GOT3 (cell line): ENCODE measurements around the gene RBFOX2.
"Not testable (repeated sequence)": the region's sequence is repeated elsewhere in the genome, so short reads cannot be mapped to it uniquely, and the experiment has no call there.

Experiments used
- DNase-seq: peaks from one replicate; lab custom pipeline; 2025; ENCODE audit warnings: mixed read lengths; lab: John Stamatoyannopoulos, UW

Gene RBFOX2

DNA sequence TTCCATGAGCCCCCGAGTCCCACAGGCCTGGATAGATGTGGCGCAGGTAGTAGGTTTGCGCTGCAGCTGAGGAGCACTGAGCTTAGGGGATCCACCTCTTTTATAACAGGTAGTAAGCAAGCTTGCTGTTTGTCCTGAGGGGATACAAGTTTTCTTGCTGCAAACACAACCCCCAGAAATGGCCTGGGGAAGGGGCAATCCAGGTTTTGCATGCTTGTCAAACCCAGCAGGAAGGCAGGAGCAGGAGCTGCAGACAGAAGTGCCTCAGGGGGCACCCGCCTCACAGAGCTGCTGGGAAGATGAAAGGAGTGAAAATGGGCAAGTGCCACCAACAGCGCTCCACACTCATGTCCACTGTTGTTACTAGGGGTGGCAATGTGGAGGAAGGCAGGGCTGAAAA is 292.5 kb downstream of the RBFOX2 start:
- DNase-seq, result no peak

DNA sequence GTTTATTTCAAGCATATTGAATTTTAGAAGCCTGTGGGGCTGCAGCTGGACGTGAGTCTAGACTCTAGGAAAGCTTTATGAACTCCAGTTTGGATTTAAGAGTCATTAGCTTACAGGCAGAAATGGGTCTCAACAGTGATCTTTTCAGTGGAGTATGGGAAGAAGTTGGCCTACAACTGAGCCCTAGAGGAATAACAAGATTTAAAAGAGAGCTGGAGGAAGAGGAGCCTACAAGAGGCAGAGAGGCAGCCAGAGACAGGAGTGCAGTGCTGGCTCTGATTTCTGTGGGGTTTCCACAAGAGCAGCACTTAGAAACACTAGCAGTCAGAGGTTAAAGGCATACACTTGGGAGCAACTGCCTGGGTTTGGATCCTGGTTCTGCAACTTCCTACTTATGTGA is 293.1 kb downstream of the RBFOX2 start:
- no peak for DNase-seq

DNA sequence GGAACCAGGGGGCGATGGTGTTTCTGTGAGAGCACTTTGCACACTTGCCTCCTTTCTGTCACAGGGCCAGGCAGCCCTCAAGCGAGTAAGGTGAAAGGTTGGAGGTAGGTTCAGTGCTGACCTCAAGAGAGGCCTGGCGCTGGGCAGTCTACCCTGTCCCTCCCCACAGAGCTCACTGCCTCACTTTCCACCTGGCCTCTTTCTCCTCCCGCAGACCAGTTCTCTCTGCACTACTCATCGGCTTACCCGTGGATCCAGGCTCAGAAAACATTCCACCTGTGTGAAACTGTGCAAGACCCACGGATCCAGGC is 294.2 kb downstream of the RBFOX2 start:
- no peak for DNase-seq

DNA sequence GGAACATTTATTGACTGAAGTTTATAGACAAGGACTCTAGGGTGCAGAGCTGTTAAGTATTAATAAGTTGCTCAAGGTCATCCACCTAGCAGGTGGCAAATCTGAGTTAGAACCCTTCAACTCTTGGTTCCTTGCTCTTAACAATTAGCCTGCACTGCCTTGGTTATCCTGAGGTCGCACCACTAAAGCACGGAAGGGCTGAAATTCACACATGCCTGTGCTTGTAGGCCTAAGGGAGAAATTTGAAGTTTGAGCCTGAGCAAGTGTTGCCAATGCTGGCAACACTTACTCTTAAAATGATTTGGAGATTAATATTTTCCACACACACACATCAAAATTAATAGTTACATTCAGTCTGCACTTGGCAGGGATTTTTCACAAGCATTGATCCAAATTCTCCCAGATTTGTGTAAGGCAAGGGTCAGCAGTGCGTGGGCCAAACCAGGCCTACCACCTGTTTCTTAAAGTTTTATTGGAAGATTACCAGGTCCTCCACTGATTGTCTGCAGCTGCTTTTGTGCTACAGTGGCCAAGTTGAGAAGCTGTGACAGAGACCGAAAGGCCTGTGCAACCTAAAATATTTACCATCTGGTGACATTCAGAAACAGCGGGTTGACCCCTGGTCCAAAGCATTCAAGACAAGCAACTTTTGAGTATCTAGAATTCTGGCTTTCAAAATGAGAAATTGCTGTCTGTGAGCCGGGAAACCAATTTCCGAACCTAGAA is 294.7 kb downstream of the RBFOX2 start:
- no peak for DNase-seq

DNA sequence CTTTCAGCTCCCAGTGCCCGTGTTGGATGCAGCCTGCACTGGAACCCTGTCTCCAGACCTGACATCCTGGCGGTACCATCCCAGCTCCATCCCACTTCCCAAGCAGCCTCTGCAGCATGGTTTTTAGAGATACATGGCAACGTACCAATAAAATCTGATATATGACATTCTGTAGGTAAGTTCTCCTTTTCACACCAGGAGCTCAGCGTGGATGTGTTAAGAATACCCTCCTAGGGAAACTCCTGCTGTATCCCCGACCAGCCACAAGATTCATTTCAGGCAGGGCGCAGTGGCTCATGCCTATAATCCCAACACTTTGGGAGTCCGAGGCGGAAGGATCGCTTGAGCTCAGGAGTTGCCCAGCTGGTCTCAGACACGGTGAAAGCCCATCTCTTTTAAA is 295.6 kb downstream of the RBFOX2 start:
- no peak for DNase-seq

DNA sequence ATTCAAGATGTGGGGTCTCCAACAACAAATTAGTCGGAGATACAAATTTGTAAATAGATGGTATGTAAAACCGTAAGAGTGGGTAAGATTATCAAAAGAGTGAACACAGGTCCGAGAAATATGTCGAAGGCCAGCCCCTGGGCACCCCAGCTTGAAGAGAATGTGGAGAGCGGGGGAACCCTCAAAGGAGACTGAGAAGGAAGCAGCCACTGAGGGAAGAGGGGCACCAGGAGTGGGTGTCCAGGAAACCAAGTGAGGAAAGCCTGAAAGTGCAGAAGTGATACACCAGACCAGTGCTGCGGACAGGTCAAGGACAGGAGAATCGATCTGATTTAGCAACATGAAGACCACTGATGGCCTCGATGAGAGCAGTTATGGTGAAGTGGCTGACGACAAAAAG is 296.5 kb downstream of the RBFOX2 start:
- no peak for DNase-seq

DNA sequence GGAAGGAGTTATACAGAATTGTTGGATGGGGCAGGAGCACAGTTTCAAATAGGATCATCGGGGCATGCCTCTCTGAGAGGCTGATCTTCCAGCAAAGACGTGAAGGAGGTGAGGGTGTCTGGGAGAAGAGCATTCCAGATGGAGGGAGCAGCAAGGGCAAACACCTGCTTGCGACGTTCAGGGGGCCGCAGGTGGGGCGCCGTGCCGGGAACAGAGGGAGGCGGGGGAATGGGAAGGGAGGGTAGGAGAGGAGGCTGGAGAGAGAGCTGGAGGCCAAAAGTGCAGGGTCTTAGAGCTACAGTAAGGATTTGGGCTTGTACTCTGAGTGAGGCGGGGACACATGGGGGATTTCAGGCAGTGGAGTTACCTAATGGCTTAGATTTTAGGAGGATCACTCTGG is 297.3 kb downstream of the RBFOX2 start:
- no peak for DNase-seq

DNA sequence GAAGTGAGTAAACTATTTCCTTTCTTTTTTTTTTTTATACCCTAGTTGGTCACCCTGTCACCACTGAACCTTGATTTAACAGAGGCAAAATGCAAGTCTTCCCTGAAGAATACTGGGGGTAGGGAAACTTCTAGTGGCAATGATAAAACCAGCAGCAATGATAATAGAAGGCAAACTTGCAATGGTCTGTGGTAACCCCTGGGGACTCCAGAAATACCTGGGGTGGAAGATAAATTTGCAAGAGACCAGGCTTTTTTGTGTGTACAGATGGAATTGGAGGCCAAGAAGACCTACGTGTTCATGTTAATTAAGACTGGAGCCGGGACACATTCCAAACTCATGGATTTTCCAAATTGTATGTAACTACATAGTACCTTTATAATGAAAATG is 299.3 kb downstream of the RBFOX2 start:
- no peak for DNase-seq

DNA sequence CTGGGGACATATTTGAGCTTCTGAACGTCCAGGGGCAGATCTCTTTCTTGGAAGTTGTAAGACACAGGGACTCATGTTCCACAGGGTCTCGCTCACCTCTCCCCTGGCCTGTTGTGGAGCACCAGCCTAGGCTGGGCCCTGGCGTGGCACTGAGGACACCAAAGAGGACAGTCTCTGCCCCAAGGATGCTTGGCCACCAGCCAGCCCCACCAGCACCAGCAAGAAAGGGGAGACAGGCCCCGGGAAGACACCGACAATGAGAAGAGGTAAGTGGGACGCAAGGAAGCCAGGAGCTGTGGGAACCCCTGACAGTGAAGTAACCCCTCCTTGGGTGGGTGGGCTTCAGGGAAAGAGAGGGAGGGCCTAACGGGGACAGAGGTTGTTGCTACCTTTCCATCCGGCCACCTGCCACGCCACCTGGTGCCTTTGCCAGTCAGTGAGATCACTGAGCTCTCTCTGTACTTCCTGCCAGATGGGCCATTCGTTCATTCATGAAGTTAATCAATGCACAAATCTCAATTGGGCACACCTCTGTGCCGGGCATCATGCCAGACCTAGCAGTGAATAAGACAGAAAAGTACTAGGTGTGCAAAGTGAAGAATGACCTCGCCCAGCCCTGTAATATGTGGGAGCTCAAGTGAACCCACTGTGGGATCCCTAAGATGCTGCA is 299.9 kb downstream of the RBFOX2 start:
- no peak for DNase-seq

DNA sequence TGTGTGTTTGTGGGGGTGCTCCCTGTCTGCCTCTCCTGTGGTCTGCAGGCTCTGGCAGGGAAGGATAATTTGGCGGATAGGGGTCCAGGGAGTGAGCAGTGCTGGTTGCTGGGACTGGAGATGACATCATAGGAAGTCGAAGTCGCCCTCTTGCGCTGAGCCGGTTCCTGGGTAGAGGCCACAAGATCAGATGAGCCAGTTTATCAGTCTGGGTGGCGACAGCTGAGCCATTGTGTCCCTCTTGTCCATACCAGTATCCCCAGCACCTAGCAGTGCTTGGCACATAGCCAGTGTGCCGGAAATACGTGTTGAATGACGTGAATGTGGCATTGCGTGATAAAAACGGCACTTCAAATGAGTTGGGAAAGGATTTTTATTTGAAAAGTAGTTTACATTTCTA is 301.2 kb downstream of the RBFOX2 start:
- no peak for DNase-seq

DNA sequence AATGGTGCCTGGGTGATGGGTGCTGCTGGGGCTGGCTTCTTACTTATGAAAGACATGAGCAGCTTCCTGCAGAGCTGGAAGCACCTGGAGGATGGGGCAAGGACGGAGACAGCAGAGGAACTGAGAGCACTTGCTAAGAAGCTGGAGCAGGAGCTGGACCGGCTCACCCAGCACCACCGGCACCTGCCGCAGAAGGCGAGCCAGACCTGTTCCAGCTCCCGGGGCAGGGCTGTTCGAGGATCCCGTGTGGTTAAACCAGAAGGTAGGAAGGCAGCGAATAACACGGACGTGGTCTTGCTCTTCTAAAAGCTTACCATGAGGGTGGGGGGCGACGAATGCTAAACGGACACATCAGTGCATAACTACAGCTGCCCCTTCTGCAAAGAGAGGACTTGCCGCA is 301.7 kb downstream of the RBFOX2 start:
- DNase-seq, result no peak

DNA sequence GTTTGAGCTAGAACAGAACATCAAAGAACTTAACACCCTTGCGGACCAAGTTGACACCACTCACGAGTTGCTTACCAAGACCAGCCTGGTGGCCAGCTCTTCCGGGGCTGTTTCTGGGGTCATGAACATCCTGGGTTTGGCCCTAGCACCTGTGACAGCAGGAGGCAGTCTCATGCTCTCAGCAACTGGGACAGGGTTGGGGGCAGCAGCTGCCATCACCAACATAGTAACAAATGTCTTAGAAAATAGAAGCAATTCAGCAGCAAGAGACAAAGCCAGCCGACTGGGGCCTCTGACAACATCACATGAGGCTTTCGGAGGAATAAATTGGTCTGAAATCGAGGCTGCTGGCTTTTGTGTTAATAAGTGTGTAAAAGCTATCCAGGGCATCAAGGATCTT is 302.2 kb downstream of the RBFOX2 start:
- no peak for DNase-seq

DNA sequence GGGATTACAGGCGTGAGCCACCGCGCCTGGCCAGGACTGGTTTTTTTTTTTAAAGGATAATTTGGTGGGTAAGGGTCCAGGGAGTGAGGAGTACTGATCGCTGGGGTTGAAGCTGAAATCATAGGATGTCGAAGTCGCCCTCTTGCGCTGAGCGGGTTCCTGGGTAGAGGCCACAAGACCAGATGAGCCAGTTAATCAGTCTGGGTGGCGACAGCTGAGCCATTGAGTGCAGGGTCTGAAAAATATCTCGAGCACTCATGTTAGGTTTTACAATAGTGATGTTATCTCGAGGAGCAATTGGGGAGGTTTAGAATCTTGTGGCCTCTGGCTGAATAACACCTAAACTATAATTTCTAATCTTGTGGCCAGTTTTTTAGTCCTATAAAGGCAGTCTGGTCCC is 303.1 kb downstream of the RBFOX2 start:
- DNase-seq, result no peak

DNA sequence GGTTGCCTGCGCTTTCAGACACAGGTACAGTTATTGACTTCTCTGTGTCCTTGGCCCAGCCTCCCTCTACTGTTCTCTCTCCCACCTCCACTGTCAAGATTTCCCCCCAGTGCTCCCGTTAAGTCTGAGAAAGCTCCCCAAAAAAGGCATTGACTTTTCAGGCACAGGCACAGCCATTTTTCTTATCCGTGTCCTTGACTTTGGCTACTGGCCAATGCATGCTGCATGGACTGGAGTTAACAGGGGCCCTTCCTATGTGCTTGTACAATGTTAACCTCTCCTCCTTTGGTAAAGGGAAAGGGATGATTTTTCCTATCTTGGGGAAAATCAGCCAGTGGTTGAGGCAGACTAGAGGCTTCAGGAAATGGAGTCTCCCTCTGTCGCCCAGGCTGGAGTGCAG is 306.7 kb downstream of the RBFOX2 start:
- no peak for DNase-seq

DNA sequence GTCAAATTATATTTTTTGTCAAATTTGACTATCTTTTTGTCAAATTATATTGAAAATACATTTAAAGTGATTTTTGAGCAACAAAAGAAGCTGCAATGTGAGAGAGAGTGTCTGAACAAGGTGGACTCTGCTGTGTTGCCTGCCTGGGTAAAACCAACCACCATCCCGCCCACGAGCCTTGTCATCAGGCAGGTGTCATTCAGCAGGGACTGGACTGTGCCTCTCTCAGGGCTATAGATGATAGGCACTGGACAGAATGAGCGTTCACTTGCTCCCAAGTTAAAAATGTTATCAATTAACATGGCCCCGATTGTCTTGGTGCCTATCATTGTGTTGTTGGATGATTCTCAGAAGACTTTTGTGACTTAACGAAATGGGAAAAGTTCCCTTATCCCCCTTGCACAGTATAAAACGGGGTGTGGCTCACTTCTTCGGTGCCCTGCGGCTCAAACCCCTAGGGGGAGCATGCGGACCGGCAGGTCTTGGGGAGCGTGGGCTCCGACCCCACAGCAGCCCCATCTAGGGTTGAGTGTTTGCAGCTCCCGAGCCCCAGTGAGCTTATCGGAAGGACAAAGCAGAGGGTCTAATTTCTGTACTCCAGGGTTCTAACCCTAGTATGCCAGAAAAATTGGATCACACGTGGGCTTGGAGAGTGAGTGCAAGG is 309.3 kb downstream of the RBFOX2 start:
- DNase-seq, result no peak

DNA sequence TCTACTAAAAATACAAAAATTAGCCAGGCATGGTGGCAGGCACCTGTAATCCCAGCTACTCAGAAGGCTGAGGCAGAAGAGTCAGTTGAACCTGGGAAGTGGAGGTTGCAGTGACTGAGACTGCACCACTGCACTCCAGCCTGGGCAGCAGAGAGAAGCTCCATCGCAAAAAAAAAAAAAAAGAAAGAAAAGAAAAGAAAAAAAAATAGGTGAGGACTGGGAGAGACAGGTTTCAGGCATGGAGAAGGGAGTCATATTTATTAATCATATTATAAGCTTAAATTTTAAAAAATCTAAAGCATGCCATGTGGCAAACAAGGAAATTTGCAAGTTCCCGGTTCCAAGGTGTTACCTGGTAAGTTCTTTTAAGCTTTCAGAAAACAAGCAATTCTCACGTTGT is 311.1 kb downstream of the RBFOX2 start, which contains the start of gene APOL5:
Gene APOL5, plus strand, starts transcription at position 301 of the 400 bp plus-strand sequence. Its CDS starts 0 bp downstream, at position 301.
- DNase-seq, result no peak

DNA sequence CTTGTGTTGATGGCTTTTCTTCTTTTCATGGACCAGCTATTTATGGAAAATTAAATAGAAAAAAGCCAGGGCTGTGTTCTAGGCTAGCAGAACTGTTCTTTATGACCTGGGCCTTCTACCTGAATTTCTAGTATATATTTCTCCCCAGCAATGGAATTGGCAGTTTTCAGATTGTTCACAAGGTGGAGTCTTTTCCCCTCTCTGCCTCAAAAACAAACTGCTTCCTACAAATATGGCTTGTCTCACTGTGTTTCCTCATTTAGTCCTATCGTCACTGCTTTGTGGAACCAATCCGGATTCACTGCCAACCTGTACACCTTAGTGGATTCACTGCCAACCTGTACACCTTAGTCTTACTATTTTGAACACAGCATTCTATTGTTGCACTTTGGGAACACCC is 316.0 kb downstream of the RBFOX2 start:
- DNase-seq, result no peak

DNA sequence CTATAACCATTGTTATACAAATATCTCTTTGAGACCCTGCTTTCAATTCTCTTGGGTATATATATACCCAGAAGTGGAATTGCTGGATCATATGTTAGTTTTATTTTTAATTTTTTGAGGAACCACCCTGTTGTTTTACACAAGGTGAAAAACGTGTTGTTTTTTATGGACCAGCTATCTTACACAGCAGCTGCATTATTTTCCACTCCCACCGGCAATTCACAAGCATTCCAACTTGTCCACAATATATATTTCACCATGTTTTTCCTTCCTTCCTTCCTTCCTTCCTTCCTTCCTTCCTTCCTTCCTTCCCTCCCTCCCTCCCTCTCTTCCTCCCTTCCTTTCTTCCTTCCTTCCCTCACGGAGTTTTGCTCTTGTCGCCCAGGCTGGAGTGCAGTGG is 317.3 kb downstream of the RBFOX2 start:
- no peak for DNase-seq

DNA sequence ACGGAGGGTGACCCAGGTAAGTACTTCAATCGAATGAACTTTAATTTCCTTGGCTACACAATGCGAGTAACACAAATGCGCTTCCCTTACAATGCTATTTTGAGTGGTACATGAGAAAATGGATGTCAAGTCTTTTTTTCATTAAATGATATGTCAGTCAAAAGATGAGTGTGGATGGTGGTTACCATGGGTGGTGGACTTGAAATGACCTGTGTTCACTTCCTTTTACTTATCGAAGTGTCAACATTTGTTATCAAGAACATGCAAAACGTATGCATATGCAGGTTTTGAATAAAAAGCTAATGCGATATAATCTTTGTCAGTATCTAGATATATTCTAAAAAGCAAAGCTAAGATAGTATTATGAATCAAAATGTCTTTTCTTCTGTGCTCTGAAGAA is 319.7 kb downstream of the RBFOX2 start:
- DNase-seq, result no peak

DNA sequence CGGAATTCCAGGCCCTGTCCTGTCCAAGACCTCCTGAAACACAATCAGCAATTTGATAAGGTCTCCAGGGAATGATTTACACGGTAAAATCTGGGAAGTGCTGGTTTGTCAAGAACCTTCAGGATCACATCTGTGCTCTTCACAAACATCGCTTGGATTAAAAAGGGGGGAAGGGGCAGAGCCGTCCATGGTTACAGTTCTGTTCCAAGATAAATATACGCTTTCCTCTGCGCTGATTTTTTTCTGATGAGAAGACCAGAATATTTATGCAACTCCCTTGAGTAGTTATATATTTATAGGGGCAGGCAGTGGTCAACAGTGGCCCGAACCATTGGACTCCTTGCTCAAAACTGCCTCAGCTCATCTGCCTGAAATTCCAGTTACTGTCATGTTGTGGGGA is 320.2 kb downstream of the RBFOX2 start:
- no peak for DNase-seq

DNA sequence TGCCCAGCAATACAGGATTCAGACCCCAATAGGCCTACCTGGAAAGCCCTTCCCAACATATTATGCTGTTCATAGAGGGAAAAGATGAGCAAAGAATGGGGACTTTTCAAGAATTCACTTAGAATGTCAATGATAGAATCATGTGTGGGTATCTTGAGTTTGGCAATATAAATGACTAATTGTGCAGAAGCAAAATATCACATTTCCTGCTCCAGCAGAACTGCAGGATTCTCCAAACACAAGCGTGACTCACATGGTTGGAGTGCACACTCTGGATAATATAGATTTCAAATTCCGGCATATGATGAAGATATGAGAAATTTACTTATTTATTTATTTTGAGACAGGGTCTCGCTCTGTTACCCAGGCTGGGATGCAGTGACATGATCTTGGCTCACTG is 323.5 kb downstream of the RBFOX2 start:
- DNase-seq, result no peak

DNA sequence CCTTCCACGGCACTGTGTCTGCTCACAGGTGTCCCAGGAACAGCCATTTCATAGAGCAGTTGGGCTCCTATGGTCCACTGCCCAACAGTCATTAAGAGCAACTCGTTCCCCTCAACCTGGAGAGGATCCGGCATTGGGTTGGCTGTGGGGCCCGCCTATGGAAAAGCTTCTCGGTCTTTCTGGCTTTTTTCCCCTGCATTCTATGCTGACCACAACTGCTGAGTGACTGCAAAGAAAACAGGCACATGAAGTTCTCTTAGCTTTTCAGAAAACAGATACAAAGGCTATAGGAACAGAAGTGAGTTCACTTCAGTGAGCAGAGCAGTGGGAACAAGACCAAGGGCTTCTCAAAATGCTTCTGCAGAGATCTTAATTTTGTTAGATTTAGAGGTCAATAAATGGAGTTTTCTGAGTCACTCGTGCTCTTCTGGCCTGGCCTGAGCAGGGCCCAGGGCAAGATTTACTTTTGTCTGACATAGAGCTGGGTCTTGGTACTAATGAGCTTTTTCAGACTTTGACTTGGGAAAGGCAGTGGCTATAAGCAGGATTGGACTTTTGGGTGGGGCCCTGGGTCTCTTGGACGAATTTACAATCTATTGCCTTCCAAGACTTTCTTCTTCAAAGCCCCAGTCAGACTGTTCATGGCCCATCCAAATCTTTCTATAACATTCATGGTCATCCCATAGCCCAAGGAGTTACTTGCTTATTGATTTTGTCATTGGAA is 324.6 kb downstream of the RBFOX2 start:
- DNase-seq, result no peak

DNA sequence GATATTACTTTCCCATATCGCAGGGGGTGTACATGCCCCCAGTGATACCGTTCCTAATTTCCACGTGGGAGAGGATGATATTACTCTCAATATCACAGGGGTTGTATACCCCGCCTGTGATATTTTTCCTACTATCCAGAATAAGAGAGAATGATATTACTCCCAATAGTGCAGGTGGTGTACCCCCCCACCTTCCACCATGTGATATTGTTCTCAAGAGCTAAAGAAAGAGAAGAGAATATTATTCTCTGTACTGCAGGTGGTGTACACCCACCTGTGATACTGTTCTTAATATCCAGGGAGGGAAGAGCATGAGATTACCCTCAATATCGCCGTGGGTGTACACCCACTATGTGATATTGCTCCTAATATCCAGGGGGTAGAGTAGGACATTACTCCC is 328.8 kb downstream of the RBFOX2 start:
- DNase-seq, result not testable (repeated sequence)
